Hepatocyte (in vitro differentiated cells): Measurements from ENCODE around the gene GZF1. TPM values are rescaled to one million over a fixed set of nuclear protein-coding genes. Genes with fewer than 3 reads are reported as not detected.

ENCODE experiments used
- DNase-seq: peaks from one replicate; pipeline ENCODE4 v3.0.0-alpha.2; 2016; ENCODE audit warnings: low spot score
- H2AFZ ChIP-seq: fragments of 200-600 bp; sonication (generic); 2 replicates; pipeline ENCODE4 v1.6.0; 2016; ENCODE audit warnings: antibody characterized with exemption, mild to moderate bottlenecking
- H3K27ac ChIP-seq: fragments of 200-600 bp; sonication (generic); 2 replicates; pipeline ENCODE4 v1.5.1; 2016; ENCODE audit warnings: mild to moderate bottlenecking
- H3K27me3 ChIP-seq: fragments of 200-600 bp; sonication (generic); 2 replicates; pipeline ENCODE4 v1.6.1; 2016
- H3K36me3 ChIP-seq: fragments of 200-600 bp; sonication (generic); replicated peaks from 2 replicates; pipeline ENCODE4 v1.5.1; 2016; ENCODE audit warnings: low read depth; ENCODE audit not compliant: insufficient read depth
- H3K4me1 ChIP-seq: fragments of 200-600 bp; sonication (generic); 2 replicates; pipeline ENCODE4 v1.5.1; 2016; ENCODE audit warnings: mild to moderate bottlenecking, moderate library complexity; ENCODE audit not compliant: insufficient read depth
- H3K4me2 ChIP-seq: fragments of 200-600 bp; sonication (generic); 2 replicates; pipeline ENCODE4 v1.6.0; 2016
- H3K4me3 ChIP-seq: fragments of 200-600 bp; sonication (generic); 2 replicates; pipeline ENCODE4 v1.5.1; 2016; ENCODE audit warnings: mild to moderate bottlenecking
- H3K79me2 ChIP-seq: fragments of 200-600 bp; sonication (generic); 2 replicates; pipeline ENCODE4 v1.6.0; 2017; ENCODE audit warnings: mild to moderate bottlenecking
- H3K9me2 ChIP-seq: fragments of 200-600 bp; sonication (generic); replicated peaks from 2 replicates; pipeline ENCODE4 v1.6.0; 2017; ENCODE audit warnings: mild to moderate bottlenecking; ENCODE audit not compliant: insufficient read depth
- H3K9me3 ChIP-seq: fragments of 200-600 bp; sonication (generic); 2 replicates; pipeline ENCODE4 v1.5.1; 2016; ENCODE audit warnings: low read depth, mild to moderate bottlenecking
- H4K20me1 ChIP-seq: fragments of 200-600 bp; sonication (generic); 2 replicates; pipeline ENCODE4 v1.6.0; 2016; ENCODE audit warnings: mild to moderate bottlenecking; ENCODE audit not compliant: insufficient read depth, poor library complexity, severe bottlenecking
- CTCF ChIP-seq: fragments of 200-600 bp; sonication (generic); IDR thresholded peaks from 2 replicates; pipeline ENCODE4 v1.5.1; 2016; ENCODE audit warnings: antibody characterized with exemption, mild to moderate bottlenecking; ENCODE audit not compliant: poor library complexity
- EZH2 ChIP-seq: fragments of 200-600 bp; sonication (generic); IDR thresholded peaks from 2 replicates; pipeline ENCODE4 v1.6.1; 2016; ENCODE audit warnings: antibody characterized with exemption, mild to moderate bottlenecking, borderline replicate concordance
- EZH2phosphoT487 ChIP-seq: fragments of 200-600 bp; sonication (generic); IDR thresholded peaks from one replicate; pipeline ENCODE4 v1.6.1; 2018; ENCODE audit warnings: antibody characterized with exemption, mild to moderate bottlenecking, low read depth, moderate library complexity; ENCODE audit not compliant: unreplicated experiment, severe bottlenecking
- WGBS: methylation state at CpG from one replicate; pipeline ENCODE4 v1.1.6; 2016; ENCODE audit warnings: low lambda C conversion rate; ENCODE audit errors: missing lambda C conversion rate; 5-methylcytosine and 5-hydroxymethylcytosine counted together
- polyA plus RNA-seq: library from polyadenylated mRNA; unstranded; fragments of >200 nt; fragmentation: Nextera tagmentation; extraction: Ambion mirVana; gene quantifications from 2 replicates; pipeline ENCODE4 v1.2.1, GENCODE V29; 2016
- total RNA-seq: library from RNA; depleted of rRNA; stranded (reverse); fragments of >200 nt; gene quantifications from 2 replicates; pipeline ENCODE4 v1.2.3, GENCODE V29; 2014

The GZF1 gene
- total and polyA plus RNA-seq, 2 experiments from 2014 or later, result 8.8 to 17.8 TPM

GRCh38 chr20:23414526-23415188, 52.7 kb downstream of the GZF1 start:
- Histone ChIP-seq H3K9me3 (no peaks in the 10 kb centered on the region), H3K27ac (no peak overlapping the region), H3K36me3 (no peaks in the 10 kb centered on the region), H3K4me1 (peaks cover 12% of the 10 kb centered on the region), H3K79me2 (peaks cover 97% of the 10 kb centered on the region), H4K20me1 (peaks cover 6% of the 10 kb centered on the region), H3K9me2 (no peaks in the 10 kb centered on the region), H3K4me3 (no peak overlapping the region), H3K4me2 (no peak overlapping the region), H3K27me3 (no peaks in the 10 kb centered on the region), H2AFZ (no peak overlapping the region)
- DNase-seq, result no peak
- 74% methylated on average over 1 of the region's 1 CpG for WGBS
- TF ChIP-seq EZH2phosphoT487 (no peak), EZH2 (no peak)

GRCh38 chr20:23415555-23415954, 53.6 kb downstream of the GZF1 start:
- Histone ChIP-seq H3K27me3 (no peaks in the 10 kb centered on the region), H2AFZ (no peak overlapping the region), H3K27ac (no peak overlapping the region), H4K20me1 (peaks cover 9% of the 10 kb centered on the region), H3K4me3 (no peak overlapping the region), H3K9me3 (no peaks in the 10 kb centered on the region), H3K4me2 (no peak overlapping the region), H3K9me2 (no peaks in the 10 kb centered on the region), H3K36me3 (no peaks in the 10 kb centered on the region), H3K4me1 (peaks cover 15% of the 10 kb centered on the region), H3K79me2 (peaks cover 96% of the 10 kb centered on the region)
- DNase-seq, result no peak
- WGBS, result 89% methylated on average over 5 of the region's 5 CpGs
- TF ChIP-seq EZH2 (no peak), CTCF (no peak), EZH2phosphoT487 (no peak)

GRCh38 chr20:23415959-23416583, 54.1 kb downstream of the GZF1 start:
- no peak for DNase-seq
- no peak for TF ChIP-seq EZH2phosphoT487
- no peak for TF ChIP-seq EZH2
- TF ChIP-seq CTCF, result no peak
- no peaks in the 10 kb centered on the region for H3K9me3 ChIP-seq
- H3K4me3 ChIP-seq, result no peak overlapping the region
- H2AFZ ChIP-seq, result no peak overlapping the region
- H3K27ac ChIP-seq, result no peak overlapping the region
- H3K79me2 ChIP-seq, result peaks cover 96% of the 10 kb centered on the region
- 91% methylated on average over 6 of the region's 6 CpGs for WGBS
- peaks cover 6% of the 10 kb centered on the region for H4K20me1 ChIP-seq
- H3K27me3 ChIP-seq, result no peaks in the 10 kb centered on the region
- no peak overlapping the region for H3K4me2 ChIP-seq
- peaks cover 15% of the 10 kb centered on the region for H3K4me1 ChIP-seq
- no peaks in the 10 kb centered on the region for H3K36me3 ChIP-seq
- H3K9me2 ChIP-seq, result no peaks in the 10 kb centered on the region

- Histone ChIP-seq H4K20me1 (peaks cover 6% of the 10 kb centered on the region), H3K79me2 (peaks cover 82% of the 10 kb centered on the region)
- no peak for TF ChIP-seq EZH2phosphoT487
- no peak for TF ChIP-seq CTCF
- TF ChIP-seq EZH2, result no peak
These were observed 55.9 kb downstream of the GZF1 start for GRCh38 chr20:23417861-23418260.

More at GRCh38 chr20:23417861-23418260, 55.9 kb downstream of the GZF1 start:
- Histone ChIP-seq H3K36me3 (no peaks in the 10 kb centered on the region), H3K27ac (no peak overlapping the region), H3K9me2 (no peaks in the 10 kb centered on the region), H3K27me3 (no peaks in the 10 kb centered on the region), H3K9me3 (no peaks in the 10 kb centered on the region), H3K4me1 (peaks cover 8% of the 10 kb centered on the region), H3K4me2 (no peak overlapping the region), H2AFZ (no peak overlapping the region), H3K4me3 (no peak overlapping the region)
- no peak for DNase-seq
